IMR-90 (cell line): ENCODE results near the gene PRIMA1. TPM values are rescaled to one million over a fixed set of nuclear protein-coding genes. Genes with fewer than 3 reads are reported as not detected.

Experiments
- ATAC-seq: fragments of 200-7000 bp; cut with Tn5 transposase; 2 replicates; pipeline ENCODE4 v1.9.1; 2020; ENCODE audit warnings: low read depth, mild to moderate bottlenecking, moderate library complexity
- BruUV-seq: library from RNA; stranded (reverse); fragments of 400-500 nt; replicated peaks from 2 replicates; lab custom pipeline; 2021; lab: Mats Ljungman, UMichigan
- CTCF ChIA-PET: fragments of 300-600 bp; formaldehyde crosslinking; extraction: SDS; loops from one replicate; lab custom pipeline; 2021; ENCODE audit warnings: antibody characterized with exemption; lab: Yijun Ruan, JAX
- POLR2A ChIA-PET: fragments of 300-600 bp; sonication (Branson Sonifier 250); formaldehyde crosslinking; loops from one replicate; lab custom pipeline; 2022; ENCODE audit warnings: antibody characterized with exemption; ENCODE audit not compliant: unreplicated experiment; lab: Charles Lee
- DNase-seq: peaks from one replicate; pipeline ENCODE4 v3.0.0; 2013
- H2AFZ ChIP-seq: replicated peaks from 2 replicates; pipeline ENCODE3; 2013; ENCODE audit warnings: low read length, mild to moderate bottlenecking; ENCODE audit not compliant: poor library complexity
- H2AK5ac ChIP-seq: 2 replicates; pipeline ENCODE4 v1.6.1; 2013; ENCODE audit warnings: low read depth, low read length, inconsistent platforms
- H2AK9ac ChIP-seq: replicated peaks from 2 replicates; pipeline ENCODE3; 2013; ENCODE audit warnings: mild to moderate bottlenecking, low read depth, low read length, moderate library complexity; ENCODE audit not compliant: poor library complexity
- H2BK120ac ChIP-seq: 2 replicates; pipeline ENCODE4 v1.6.1; 2013; ENCODE audit warnings: low read depth, low read length, inconsistent platforms
- H2BK15ac ChIP-seq: 3 replicates; pipeline ENCODE4 v1.6.1; 2013; ENCODE audit warnings: low read depth, low read length, inconsistent platforms
- H2BK20ac ChIP-seq: 2 replicates; pipeline ENCODE4 v1.6.1; 2013; ENCODE audit warnings: low read depth, mild to moderate bottlenecking, inconsistent platforms, low read length, moderate library complexity
- H2BK5ac ChIP-seq: 2 replicates; pipeline ENCODE4 v1.6.1; 2013; ENCODE audit warnings: mild to moderate bottlenecking, low read depth, low read length, inconsistent platforms; ENCODE audit not compliant: poor library complexity, severe bottlenecking
- H3K14ac ChIP-seq: replicated peaks from 2 replicates; pipeline ENCODE4 v1.6.1; 2013; ENCODE audit warnings: low read depth, low read length, inconsistent platforms
- H3K18ac ChIP-seq: 2 replicates; pipeline ENCODE4 v1.6.1; 2013; ENCODE audit warnings: low read depth, low read length, control low read depth
- H3K23ac ChIP-seq: 2 replicates; pipeline ENCODE4 v1.6.1; 2013; ENCODE audit warnings: low read depth, low read length, inconsistent platforms
- H3K27ac ChIP-seq: 2 replicates; pipeline ENCODE4 v1.5.1; 2013; ENCODE audit warnings: mild to moderate bottlenecking, control low read depth, low read length; ENCODE audit not compliant: insufficient read depth
- H3K27me3 ChIP-seq: 2 replicates; pipeline ENCODE4 v1.6.1; 2013; ENCODE audit warnings: low read length; ENCODE audit not compliant: control insufficient read depth, insufficient read depth
- H3K36me3 ChIP-seq: 2 replicates; pipeline ENCODE4 v1.6.1; 2013; ENCODE audit warnings: low read length, mixed read lengths; ENCODE audit not compliant: control insufficient read depth, insufficient read depth
- H3K4ac ChIP-seq: 2 replicates; pipeline ENCODE4 v1.6.1; 2013; ENCODE audit warnings: low read depth, low read length, inconsistent platforms
- H3K4me1 ChIP-seq: 2 replicates; pipeline ENCODE4 v1.6.1; 2013; ENCODE audit warnings: low read length, mixed read lengths; ENCODE audit not compliant: control insufficient read depth, insufficient read depth
- H3K4me2 ChIP-seq: 2 replicates; pipeline ENCODE4 v1.6.1; 2013; ENCODE audit warnings: low read depth, mild to moderate bottlenecking, control low read depth, low read length, moderate library complexity
- H3K4me3 ChIP-seq: 2 replicates; pipeline ENCODE4 v1.5.1; 2013; ENCODE audit warnings: low read depth, mild to moderate bottlenecking, control low read depth, low read length, moderate library complexity; ENCODE audit not compliant: insufficient read depth
- H3K56ac ChIP-seq: 2 replicates; pipeline ENCODE4 v1.6.1; 2013; ENCODE audit warnings: low read length, inconsistent platforms; ENCODE audit not compliant: insufficient read depth; ENCODE audit errors: extremely low read depth
- H3K79me1 ChIP-seq, 2 experiments: 2 replicates each; pipeline ENCODE4 v1.6.1; 2013; ENCODE audit warnings: low read length in 2 of 2, inconsistent platforms in 1 of 2, low read depth in 1 of 2
- H3K9ac ChIP-seq: 2 replicates; pipeline ENCODE4 v1.6.1; 2013; ENCODE audit warnings: low read depth, low read length, control low read depth
- H3K9me1 ChIP-seq: 2 replicates; pipeline ENCODE4 v1.6.1; 2013; ENCODE audit warnings: low read length, inconsistent platforms; ENCODE audit not compliant: insufficient read depth
- H3K9me3 ChIP-seq: 2 replicates; pipeline ENCODE4 v1.6.1; 2013; ENCODE audit warnings: low read length; ENCODE audit not compliant: control insufficient read depth, insufficient read depth
- H4K20me1 ChIP-seq: 2 replicates; pipeline ENCODE4 v1.6.1; 2013; ENCODE audit warnings: low read length, inconsistent platforms; ENCODE audit not compliant: insufficient read depth
- H4K5ac ChIP-seq: 2 replicates; pipeline ENCODE4 v1.6.1; 2013; ENCODE audit warnings: mild to moderate bottlenecking, low read depth, low read length, control low read depth
- H4K8ac ChIP-seq, 2 experiments: 2 replicates each; pipeline ENCODE4 v1.6.1; 2013; ENCODE audit warnings: low read depth in 2 of 2, low read length in 2 of 2, control low read depth in 1 of 2, inconsistent platforms in 1 of 2
- H4K91ac ChIP-seq: 2 replicates; pipeline ENCODE4 v1.6.1; 2013; ENCODE audit warnings: low read depth, low read length, inconsistent platforms; ENCODE audit not compliant: insufficient read depth
- CEBPB ChIP-seq: IDR thresholded peaks from 2 replicates; pipeline ENCODE4 v1.6.1; 2012; ENCODE audit warnings: low read depth, low read length, improper control_type of control experiment
- CTCF ChIP-seq: conservative IDR thresholded peaks from 2 replicates; pipeline ENCODE4 v1.5.1; 2012; ENCODE audit warnings: mild to moderate bottlenecking, low read depth, low read length, improper control_type of control experiment
- ELK1 ChIP-seq: fragments of 150-350 bp; IDR thresholded peaks from 2 replicates; pipeline ENCODE4 v1.6.1; 2016; ENCODE audit warnings: low read depth, mild to moderate bottlenecking, low read length, moderate library complexity, borderline replicate concordance
- FOS ChIP-seq: fragments of 150-350 bp; IDR thresholded peaks from 2 replicates; pipeline ENCODE4 v1.6.1; 2016; ENCODE audit warnings: low read depth, low read length
- MAZ ChIP-seq: IDR thresholded peaks from 2 replicates; pipeline ENCODE4 v1.6.1; 2012; ENCODE audit warnings: low read depth, mild to moderate bottlenecking, low read length, improper control_type of control experiment, moderate library complexity, borderline replicate concordance
- MXI1 ChIP-seq: IDR thresholded peaks from 2 replicates; pipeline ENCODE4 v1.6.1; 2012; ENCODE audit warnings: low read depth, mild to moderate bottlenecking, low read length, moderate library complexity, borderline replicate concordance
- POLR2A ChIP-seq: IDR thresholded peaks from 2 replicates; pipeline ENCODE4 v1.6.1; 2012; ENCODE audit warnings: mild to moderate bottlenecking, low read depth, low read length
- RAD21 ChIP-seq: IDR thresholded peaks from 2 replicates; pipeline ENCODE4 v1.6.1; 2012; ENCODE audit warnings: low read length, improper control_type of control experiment
- WGBS, 2 experiments: methylation state at CpG; one replicate each; pipeline versions ENCODE4 v1.1.5 to v1.1.7; 2013; ENCODE audit warnings: missing lambda C conversion rate in 2 of 2; ENCODE audit not compliant: insufficient read length in 1 of 2; ENCODE audit errors: extremely low coverage in 2 of 2; 5-methylcytosine and 5-hydroxymethylcytosine counted together
- dilution Hi-C: fragments of 300-500 bp; cut with HindIII; formaldehyde crosslinking; loops from one replicate; pipeline ENCODE4 v1.14.3; 2018; ENCODE audit warnings: low sequenced_read_pairs; ENCODE audit not compliant: unreplicated experiment
- in situ Hi-C: fragments of 300-500 bp; cut with MboI; formaldehyde crosslinking; loops from 3 replicates; pipeline ENCODE4 v1.14.3; 2019; ENCODE audit warnings: low sequenced_read_pairs, inconsistent platforms, mixed read lengths
- intact Hi-C: fragments of 100-400 bp; cut with micrococcal nuclease; formaldehyde crosslinking; loops from 2 replicates; pipeline ENCODE4 v1.10.0; 2022
- polyA plus RNA-seq, 3 experiments: library from polyadenylated mRNA; depleted of rRNA; stranded (reverse); fragments of >200 nt; gene quantifications; 2 replicates each; pipeline ENCODE4 v1.2.3, GENCODE V29; 2012; ENCODE audit warnings: low replicate concordance in 1 of 3
- total RNA-seq: library from RNA; depleted of rRNA; stranded (reverse); fragments of >200 nt; gene quantifications from 2 replicates; pipeline ENCODE4 v1.2.3, GENCODE V29; 2012

Gene PRIMA1
- total and polyA plus RNA-seq, 2 of the 4 experiments (the other 2 are of a cell fraction), result not detected

GRCh38 chr14:93748208-93749075 lies 39.8 kb downstream of the PRIMA1 start:
- ATAC-seq (no peak), DNase-seq (no peak)
- no peak overlapping the region for H3K18ac ChIP-seq
- H2AFZ ChIP-seq, result no peak overlapping the region
- H2BK20ac ChIP-seq, result no peak overlapping the region
- H3K4me1 ChIP-seq, result no peaks in the 10 kb centered on the region
- H2AK9ac ChIP-seq, result no peak overlapping the region
- H2AK5ac ChIP-seq, result no peak overlapping the region
- in situ Hi-C loops (no loop called here), intact Hi-C loops (no loop called here), dilution Hi-C loops (no loop called here)
- H3K9me3 ChIP-seq, result peaks cover 4% of the 10 kb centered on the region; the same call in 1 of the 2 replicates
- no peaks in the 10 kb centered on the region for H4K20me1 ChIP-seq
- H3K27me3 ChIP-seq, result no peaks in the 10 kb centered on the region
- ChIA-PET POLR2A (no interaction called here), CTCF (no interaction called here)
- no peak overlapping the region for H4K91ac ChIP-seq
- H4K5ac ChIP-seq, result no peak overlapping the region
- no peak for TF ChIP-seq RAD21
- no peak for TF ChIP-seq ELK1
- no peak for TF ChIP-seq MAZ
- no peak for TF ChIP-seq MXI1
- TF ChIP-seq FOS, result no peak
- no peak for TF ChIP-seq CTCF
- no peak for TF ChIP-seq POLR2A
- TF ChIP-seq CEBPB, result no peak
- H2BK15ac ChIP-seq, result no peak overlapping the region
- H3K14ac ChIP-seq, result no peak overlapping the region
- H2BK5ac ChIP-seq, result no peak overlapping the region
- no peaks in the 10 kb centered on the region for H3K9me1 ChIP-seq
- no peak overlapping the region for H2BK120ac ChIP-seq
- H3K56ac ChIP-seq, result no peak overlapping the region
- H3K4me3 ChIP-seq, result no peak overlapping the region
- WGBS, 2 experiments, result 58% methylated on average over 16 of the region's 25 CpGs; no CpG with 5 or more reads in 1 of the 2 experiments
- no peak overlapping the region for H3K9ac ChIP-seq
- H3K36me3 ChIP-seq, result no peaks in the 10 kb centered on the region
- BruUV-seq, result no TSS peak
- no peak overlapping the region for H3K27ac ChIP-seq
- H3K4ac ChIP-seq, result no peak overlapping the region
- H3K79me1 ChIP-seq, result no peaks in the 10 kb centered on the region
- no peak overlapping the region for H4K8ac ChIP-seq
- no peak overlapping the region for H3K23ac ChIP-seq
- no peak overlapping the region for H3K4me2 ChIP-seq
